GM10248 (cell line): Measurements from ENCODE around the gene PHOX2A.

Experiments used
- CTCF ChIA-PET: fragments of 300-600 bp; sonication (Branson Sonifier 250); formaldehyde crosslinking; extraction: SDS; loops from one replicate; lab custom pipeline; 2021; ENCODE audit warnings: antibody characterized with exemption; lab: Yijun Ruan, JAX
- POLR2A ChIA-PET: fragments of 350-650 bp; sonication (Branson Sonifier 250); formaldehyde crosslinking; extraction: SDS; loops from one replicate; lab custom pipeline; 2020; ENCODE audit warnings: antibody characterized with exemption; lab: Yijun Ruan, JAX
- DNase-seq: peaks from one replicate; pipeline ENCODE4 v3.0.0; 2012; ENCODE audit errors: extremely low spot score
- CTCF ChIP-seq: IDR thresholded peaks from 2 replicates; pipeline ENCODE4 v1.5.1; 2012; ENCODE audit warnings: mild to moderate bottlenecking, low read depth; ENCODE audit errors: extremely low read depth, missing control alignments, control extremely low read depth

Gene PHOX2A

GRCh38 chr11:72236774-72237111, 7.2 kb downstream of the PHOX2A start:
- CTCF ChIA-PET: interaction anchor here (0.9 to 4.4 kb wide), 12 partner anchors 9 to 211 kb away, joined by 3 to 36 read pairs (median 5); partner anchors contain the start of genes CLPB and INPPL1
- POLR2A ChIA-PET: interaction anchor here (1.2 kb wide), 1 partner anchor 11 kb away, joined by 3 read pairs; no protein-coding TSS in a partner anchor

GRCh38 chr11:72236083-72236697, 7.8 kb downstream of the PHOX2A start:
- ChIA-PET POLR2A (interaction anchor here (0.6 to 1.2 kb wide), 3 partner anchors 11 to 461 kb away, joined by 3 to 5 read pairs (median 3); no protein-coding TSS in a partner anchor), CTCF (interaction anchor here (0.7 to 4.4 kb wide), 10 partner anchors 9 to 199 kb away, joined by 3 to 36 read pairs (median 6); partner anchors contain the start of genes CLPB and INPPL1)
- no peak for TF ChIP-seq CTCF
- DNase-seq: no peak

More at GRCh38 chr11:72236774-72237111, 7.2 kb downstream of the PHOX2A start:
- TF ChIP-seq CTCF: no peak
- no peak for DNase-seq

GRCh38 chr11:72235351-72236057, 8.5 kb downstream of the PHOX2A start:
- no peak for DNase-seq
- no peak for TF ChIP-seq CTCF
- POLR2A ChIA-PET: interaction anchor here (0.6 to 1.2 kb wide), 3 partner anchors 10 to 461 kb away, joined by 3 to 5 read pairs (median 3); no protein-coding TSS in a partner anchor
- CTCF ChIA-PET: interaction anchor here (0.7 to 4.4 kb wide), 7 partner anchors 8 to 258 kb away, joined by 3 to 36 read pairs (median 6); partner anchors contain the start of gene INPPL1

- ChIA-PET POLR2A (no interaction called here), CTCF (interaction anchor here (1.0 to 4.2 kb wide), 3 partner anchors 13 to 258 kb away, joined by 3 to 28 read pairs (median 6); no protein-coding TSS in a partner anchor)
These were observed 9.1 kb downstream of the PHOX2A start for GRCh38 chr11:72234920-72235319.

GRCh38 chr11:72234514-72234830, 9.5 kb downstream of the PHOX2A start:
- no peak for DNase-seq
- no peak for TF ChIP-seq CTCF
- CTCF ChIA-PET: interaction anchor here (1.0 to 1.6 kb wide), 2 partner anchors 196 to 257 kb away, joined by 3 to 6 read pairs; no protein-coding TSS in a partner anchor
- POLR2A ChIA-PET: no interaction called here

More at GRCh38 chr11:72234920-72235319, 9.1 kb downstream of the PHOX2A start:
- no peak for TF ChIP-seq CTCF
- DNase-seq: no peak

- DNase-seq: no peak
- ChIA-PET CTCF (interaction anchor here (1.0 kb wide), 1 partner anchor 257 kb away, joined by 3 read pairs; no protein-coding TSS in a partner anchor), POLR2A (no interaction called here)
- TF ChIP-seq CTCF: no peak
These were observed 10.0 kb downstream of the PHOX2A start for GRCh38 chr11:72233773-72234513.
